ENCODE measurements around the gene NUTM1. TPM values are rescaled to one million over a fixed set of nuclear protein-coding genes. Genes with fewer than 3 reads are reported as not detected.

NUTM1 gene
- total RNA-seq (2014; rRNA removed; shearing (Covaris generic)), result not detected in 2 replicates
- polyA plus RNA-seq (2014; cell fraction: nucleus; rRNA removed), result not detected in 2 replicates

GRCh38 chr15:34342737-34343575, at the start of gene NUTM1, which contains the start of gene NOP10:
Gene NUTM1, plus strand, starts transcription at chr15:34343315. Its CDS starts 382 bp downstream, at chr15:34343697.
Gene NOP10, minus strand, starts transcription at chr15:34343136. Its CDS starts 63 bp downstream, at chr15:34343073.
- DNase-seq (ENCODE audit: extremely low read depth, low read depth), result peak; percentile 82

- DNase-seq (ENCODE audit: extremely low read depth, low read depth), result no peak
These were observed 46.1 kb upstream of the NUTM1 start for GRCh38 chr15:34297059-34297458.

- no peak for DNase-seq (ENCODE audit: extremely low read depth, low read depth)
These were observed 42.1 kb upstream of the NUTM1 start for GRCh38 chr15:34301058-34301457.

- peak; percentile 38 for DNase-seq (ENCODE audit: extremely low read depth, low read depth)
These were observed 38.5 kb upstream of the NUTM1 start for GRCh38 chr15:34304613-34305012.

- DNase-seq (ENCODE audit: extremely low read depth, low read depth), result no peak
These were observed 31.6 kb upstream of the NUTM1 start for GRCh38 chr15:34311563-34311962.

- no peak for DNase-seq (ENCODE audit: extremely low read depth, low read depth)
These were observed 28.3 kb upstream of the NUTM1 start for GRCh38 chr15:34314491-34315490.

GRCh38 chr15:34318277-34319079, 24.6 kb upstream of the NUTM1 start:
- DNase-seq (ENCODE audit: extremely low read depth, low read depth), result peak; percentile 48

GRCh38 chr15:34323217-34323616, 19.9 kb upstream of the NUTM1 start:
- DNase-seq (ENCODE audit: extremely low read depth, low read depth), result no peak

- DNase-seq (ENCODE audit: extremely low read depth, low read depth), result no peak
These were observed 18.2 kb upstream of the NUTM1 start for GRCh38 chr15:34324933-34325332.

GRCh38 chr15:34325368-34325767, 17.7 kb upstream of the NUTM1 start:
- no peak for DNase-seq (ENCODE audit: extremely low read depth, low read depth)

- DNase-seq (ENCODE audit: extremely low read depth, low read depth), result no peak
These were observed 15.2 kb upstream of the NUTM1 start for GRCh38 chr15:34327906-34328305.

GRCh38 chr15:34329006-34329405, 14.1 kb upstream of the NUTM1 start:
- DNase-seq (ENCODE audit: extremely low read depth, low read depth), result no peak

- DNase-seq (ENCODE audit: extremely low read depth, low read depth), result no peak
These were observed 12.8 kb upstream of the NUTM1 start for GRCh38 chr15:34330279-34330678.

- no peak for DNase-seq (ENCODE audit: extremely low read depth, low read depth)
These were observed 11.3 kb upstream of the NUTM1 start for GRCh38 chr15:34331809-34332208.

GRCh38 chr15:34332553-34333120, 10.5 kb upstream of the NUTM1 start:
- DNase-seq (ENCODE audit: extremely low read depth, low read depth), result no peak

- DNase-seq (ENCODE audit: extremely low read depth, low read depth), result no peak
These were observed 8.4 kb upstream of the NUTM1 start for GRCh38 chr15:34334672-34335071.

- no peak for DNase-seq (ENCODE audit: extremely low read depth, low read depth)
These were observed 7.7 kb upstream of the NUTM1 start for GRCh38 chr15:34335176-34336032.

GRCh38 chr15:34336231-34336990, 6.7 kb upstream of the NUTM1 start:
- DNase-seq (ENCODE audit: extremely low read depth, low read depth), result no peak
